Astrocyte (in vitro differentiated cells and primary cell): ENCODE results near the gene UNG. TPM values are rescaled to one million over a fixed set of nuclear protein-coding genes. Genes with fewer than 3 reads are reported as not detected.

Source experiments
- DNase-seq: peaks from one replicate; pipeline ENCODE4 v3.0.0-alpha.2; 2010; ENCODE audit warnings: low read depth
- FAIRE-seq: peaks from 2 replicates; lab custom pipeline; 2011; peaks lifted over from hg19 to GRCh38; lab: Jason Lieb, UNC
- H2AFZ ChIP-seq: 2 replicates; pipeline ENCODE4 v1.6.0; 2012; ENCODE audit warnings: low read depth, low read length, inconsistent platforms
- H3K27ac ChIP-seq: 2 replicates; pipeline ENCODE4 v1.5.1; 2011; ENCODE audit warnings: low read depth, low read length, inconsistent platforms
- H3K27me3 ChIP-seq: 2 replicates; pipeline ENCODE4 v1.6.0; 2011; ENCODE audit warnings: low read length, inconsistent platforms; ENCODE audit not compliant: insufficient read depth
- H3K36me3 ChIP-seq: 2 replicates; pipeline ENCODE4 v1.5.1; 2011; ENCODE audit warnings: low read length, inconsistent platforms; ENCODE audit not compliant: insufficient read depth
- H3K4me1 ChIP-seq: 2 replicates; pipeline ENCODE4 v1.5.1; 2011; ENCODE audit warnings: low read length, inconsistent platforms; ENCODE audit not compliant: insufficient read depth
- H3K4me2 ChIP-seq: 2 replicates; pipeline ENCODE4 v1.6.0; 2012; ENCODE audit warnings: low read length, inconsistent platforms
- H3K4me3 ChIP-seq: 2 replicates; pipeline ENCODE4 v1.5.1; 2011; ENCODE audit warnings: low read depth, mild to moderate bottlenecking, low read length, inconsistent platforms; ENCODE audit not compliant: insufficient read depth
- H3K79me2 ChIP-seq: 2 replicates; pipeline ENCODE4 v1.6.0; 2012; ENCODE audit warnings: mild to moderate bottlenecking, low read length, inconsistent platforms; ENCODE audit not compliant: insufficient read depth
- H3K9ac ChIP-seq: 2 replicates; pipeline ENCODE4 v1.6.0; 2012; ENCODE audit warnings: mild to moderate bottlenecking, low read length, inconsistent platforms
- H3K9me3 ChIP-seq: 2 replicates; pipeline ENCODE4 v1.5.1; 2012; ENCODE audit warnings: low read depth, mild to moderate bottlenecking, low read length, inconsistent platforms; ENCODE audit not compliant: insufficient read depth
- H4K20me1 ChIP-seq: 2 replicates; pipeline ENCODE4 v1.6.0; 2012; ENCODE audit warnings: low read length, inconsistent platforms; ENCODE audit not compliant: insufficient read depth
- H3K27ac Mint-ChIP-seq: one replicate; pipeline ENCODE4 v1.8.0; 2021; ENCODE audit warnings: mild to moderate bottlenecking, mixed read lengths; ENCODE audit not compliant: unreplicated experiment
- H3K27me3 Mint-ChIP-seq: one replicate; pipeline ENCODE4 v1.8.0; 2021; ENCODE audit warnings: low read depth, mixed read lengths; ENCODE audit not compliant: unreplicated experiment
- H3K36me3 Mint-ChIP-seq: one replicate; pipeline ENCODE4 v1.8.0; 2021; ENCODE audit warnings: low read depth, mixed read lengths; ENCODE audit not compliant: unreplicated experiment
- H3K4me1 Mint-ChIP-seq: one replicate; pipeline ENCODE4 v1.8.0; 2021; ENCODE audit warnings: low read depth, mixed read lengths; ENCODE audit not compliant: unreplicated experiment
- H3K4me3 Mint-ChIP-seq: one replicate; pipeline ENCODE4 v1.8.0; 2021; ENCODE audit warnings: mild to moderate bottlenecking, moderate library complexity, mixed read lengths; ENCODE audit not compliant: unreplicated experiment
- H3K9me3 Mint-ChIP-seq: one replicate; pipeline ENCODE4 v1.8.0; 2021; ENCODE audit warnings: mild to moderate bottlenecking, mixed read lengths; ENCODE audit not compliant: unreplicated experiment
- CTCF ChIP-seq: IDR thresholded peaks from 2 replicates; pipeline ENCODE4 v1.5.1; 2011; ENCODE audit warnings: low read depth, mild to moderate bottlenecking, inconsistent platforms, low read length, moderate library complexity; ENCODE audit not compliant: insufficient read depth
- EZH2 ChIP-seq: IDR thresholded peaks from 2 replicates; pipeline ENCODE4 v1.6.1; 2012; ENCODE audit warnings: mild to moderate bottlenecking, low read length, inconsistent platforms; ENCODE audit not compliant: insufficient read depth
- total RNA-seq: library from RNA; stranded (reverse); gene quantifications from 2 replicates; pipeline ENCODE4 v1.2.1, GENCODE V29; 2021

Gene UNG
- total RNA-seq, 1 donor from 2014 or later: 21.9 TPM

- Histone ChIP-seq H3K27me3 (peaks cover 4% of the 10 kb centered on the region), H4K20me1 (no peaks in the 10 kb centered on the region), H3K79me2 (no peaks in the 10 kb centered on the region), H3K9me3 (no peaks in the 10 kb centered on the region), H3K36me3 (no peaks in the 10 kb centered on the region), H2AFZ (no peak overlapping the region), H3K9ac (no peak overlapping the region), H3K4me3 (no peak overlapping the region), H3K4me2 (no peak overlapping the region), H3K4me1 (no peaks in the 10 kb centered on the region), H3K27ac (no peak overlapping the region)
- H3K36me3 Mint-ChIP-seq: no peaks in the 10 kb centered on the region
- DNase-seq (no peak), FAIRE-seq (no peak)
- H3K27me3 Mint-ChIP-seq: peaks cover 18% of the 10 kb centered on the region
- no peaks in the 10 kb centered on the region for H3K9me3 Mint-ChIP-seq
- no peak overlapping the region for H3K27ac Mint-ChIP-seq
- no peak for TF ChIP-seq EZH2
- TF ChIP-seq CTCF: no peak
- H3K4me3 Mint-ChIP-seq: no peak overlapping the region
- no peaks in the 10 kb centered on the region for H3K4me1 Mint-ChIP-seq
Measured at GRCh38 chr12:109147954-109148353, 50.6 kb downstream of the UNG start.

- H3K27ac Mint-ChIP-seq: no peak overlapping the region
- FAIRE-seq: no peak
- no peaks in the 10 kb centered on the region for H3K9me3 ChIP-seq
Measured at GRCh38 chr12:109150124-109150640, 52.8 kb downstream of the UNG start.

More at GRCh38 chr12:109150124-109150640, 52.8 kb downstream of the UNG start:
- H3K4me3 ChIP-seq: no peak overlapping the region
- H3K27me3 ChIP-seq: peaks cover 4% of the 10 kb centered on the region
- Mint-ChIP-seq H3K36me3 (no peaks in the 10 kb centered on the region), H3K27me3 (peaks cover 22% of the 10 kb centered on the region), H3K9me3 (no peaks in the 10 kb centered on the region), H3K4me1 (no peaks in the 10 kb centered on the region), H3K4me3 (no peak overlapping the region)
- no peaks in the 10 kb centered on the region for H3K36me3 ChIP-seq
- TF ChIP-seq CTCF (no peak), EZH2 (no peak)
- H2AFZ ChIP-seq: no peak overlapping the region
- H3K27ac ChIP-seq: no peak overlapping the region
- H4K20me1 ChIP-seq: no peaks in the 10 kb centered on the region
- H3K4me2 ChIP-seq: no peak overlapping the region
- no peaks in the 10 kb centered on the region for H3K79me2 ChIP-seq
- H3K4me1 ChIP-seq: peaks cover 9% of the 10 kb centered on the region
- H3K9ac ChIP-seq: no peak overlapping the region
- no peak for DNase-seq
